ENCODE data around the gene RPS28.
"Not testable (repeated sequence)": the region's sequence is repeated elsewhere in the genome, so short reads cannot be mapped to it uniquely, and the experiment has no call there.

Gene RPS28

DNA sequence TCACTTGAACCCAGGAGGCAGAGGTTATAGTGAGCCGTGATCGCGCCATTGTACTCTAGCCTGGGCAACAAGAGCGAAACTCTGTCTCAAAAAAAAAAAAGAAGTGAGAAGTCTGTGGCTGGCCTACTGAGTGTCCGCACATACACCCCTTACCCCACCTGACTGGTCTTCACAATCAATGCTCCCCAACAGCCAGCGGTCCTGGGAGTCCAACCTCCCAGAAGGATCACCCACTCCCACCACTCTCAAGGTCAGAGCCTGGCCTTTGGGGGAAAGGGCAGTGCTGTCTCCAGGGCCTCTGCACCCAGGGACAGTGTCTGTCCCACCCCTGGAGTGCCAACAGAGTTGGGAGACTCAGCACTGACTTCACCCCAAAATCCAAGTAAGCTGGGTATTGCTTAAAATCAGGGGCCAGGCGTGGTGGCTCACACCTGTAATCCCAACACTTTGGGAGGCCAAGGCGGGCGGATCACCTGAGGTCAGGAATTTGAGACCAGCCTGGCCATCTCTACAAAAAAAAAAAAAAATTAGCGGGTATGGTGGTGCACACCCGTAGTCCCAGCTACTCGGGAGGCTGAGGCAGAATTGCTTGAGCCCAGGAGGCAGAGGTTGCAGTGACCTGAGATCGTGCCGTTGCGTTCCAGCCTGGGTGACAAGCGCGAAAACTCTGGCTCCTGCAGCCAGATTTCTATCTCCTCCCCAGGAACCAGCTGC lies 10.8 kb upstream of the RPS28 start:
- no peak overlapping the region for H3K4me3 ChIP-seq
- TF ChIP-seq, protein P1, sequence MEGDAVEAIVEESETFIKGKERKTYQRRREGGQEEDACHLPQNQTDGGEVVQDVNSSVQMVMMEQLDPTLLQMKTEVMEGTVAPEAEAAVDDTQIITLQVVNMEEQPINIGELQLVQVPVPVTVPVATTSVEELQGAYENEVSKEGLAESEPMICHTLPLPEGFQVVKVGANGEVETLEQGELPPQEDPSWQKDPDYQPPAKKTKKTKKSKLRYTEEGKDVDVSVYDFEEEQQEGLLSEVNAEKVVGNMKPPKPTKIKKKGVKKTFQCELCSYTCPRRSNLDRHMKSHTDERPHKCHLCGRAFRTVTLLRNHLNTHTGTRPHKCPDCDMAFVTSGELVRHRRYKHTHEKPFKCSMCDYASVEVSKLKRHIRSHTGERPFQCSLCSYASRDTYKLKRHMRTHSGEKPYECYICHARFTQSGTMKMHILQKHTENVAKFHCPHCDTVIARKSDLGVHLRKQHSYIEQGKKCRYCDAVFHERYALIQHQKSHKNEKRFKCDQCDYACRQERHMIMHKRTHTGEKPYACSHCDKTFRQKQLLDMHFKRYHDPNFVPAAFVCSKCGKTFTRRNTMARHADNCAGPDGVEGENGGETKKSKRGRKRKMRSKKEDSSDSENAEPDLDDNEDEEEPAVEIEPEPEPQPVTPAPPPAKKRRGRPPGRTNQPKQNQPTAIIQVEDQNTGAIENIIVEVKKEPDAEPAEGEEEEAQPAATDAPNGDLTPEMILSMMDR (IDR thresholded peaks at IDR 0.05): no peak
- no peaks in the 10 kb centered on the region for H3K27me3 ChIP-seq
- DNase-seq: peak in 1 of 2 donors; percentile 37
- H3K9me3 ChIP-seq: no peaks in the 10 kb centered on the region
- no peak overlapping the region for H3K27ac ChIP-seq
- H3K36me3 ChIP-seq: peaks cover 35 to 63% (median 60%) of the 10 kb centered on the region in 3 donors
- intact Hi-C loops (cut with DNase I; ENCODE audit: low total_unique reads): no loop called here
- H3K4me1 ChIP-seq: peaks cover 0 to 25% (median 18%) of the 10 kb centered on the region in 4 donors

DNA sequence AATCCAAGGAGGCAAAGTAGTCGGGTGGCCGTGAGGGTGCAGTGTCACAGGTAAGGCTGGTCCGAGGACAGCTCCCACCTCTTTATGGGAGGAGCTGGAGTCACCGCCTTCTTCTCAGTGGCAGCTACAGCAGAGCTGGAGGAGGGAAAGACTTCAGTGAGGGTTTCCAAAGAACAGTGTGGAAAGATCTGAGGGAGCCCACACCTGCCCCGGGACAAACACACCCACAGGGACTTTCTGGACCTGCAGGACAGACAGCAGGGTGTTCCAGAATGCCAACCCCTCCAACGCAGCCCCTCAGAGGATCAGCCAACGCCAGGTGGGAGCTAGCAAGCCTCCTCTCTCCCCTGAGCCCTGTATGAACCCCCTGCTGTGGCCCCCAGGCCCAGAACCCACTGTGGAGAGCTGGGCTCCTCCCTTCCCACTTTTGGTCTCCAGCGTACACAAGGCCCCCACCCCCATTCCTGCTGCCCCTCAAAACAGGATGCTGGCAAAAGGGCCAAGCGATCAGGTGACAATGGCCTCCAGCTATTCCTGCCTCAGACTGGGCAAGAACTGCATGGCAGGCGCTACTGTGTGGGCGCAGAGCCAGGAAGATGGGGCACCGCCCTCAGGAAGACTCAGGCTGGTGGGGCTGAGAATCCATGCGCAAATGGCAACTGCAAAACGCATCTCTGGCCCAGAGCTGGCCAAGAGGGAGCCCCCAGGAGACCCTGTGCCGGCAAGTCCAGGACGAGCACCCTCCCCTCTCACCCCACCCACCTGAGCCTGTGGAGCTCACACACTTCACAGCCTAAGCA lies 9.6 kb upstream of the RPS28 start:
- peaks cover 0 to 25% (median 18%) of the 10 kb centered on the region in 4 donors for H3K4me1 ChIP-seq
- peak in 1 of 2 donors; percentile 68 for DNase-seq
- no peak overlapping the region for H3K4me3 ChIP-seq
- no peaks in the 10 kb centered on the region for H3K27me3 ChIP-seq
- H3K36me3 ChIP-seq: peaks cover 39 to 75% (median 67%) of the 10 kb centered on the region in 3 donors
- no peaks in the 10 kb centered on the region for H3K9me3 ChIP-seq
- TF ChIP-seq, protein P1 (IDR thresholded peaks at IDR 0.05): no peak
- intact Hi-C loops (cut with DNase I; ENCODE audit: low total_unique reads): no loop called here
- no peak overlapping the region for H3K27ac ChIP-seq

DNA sequence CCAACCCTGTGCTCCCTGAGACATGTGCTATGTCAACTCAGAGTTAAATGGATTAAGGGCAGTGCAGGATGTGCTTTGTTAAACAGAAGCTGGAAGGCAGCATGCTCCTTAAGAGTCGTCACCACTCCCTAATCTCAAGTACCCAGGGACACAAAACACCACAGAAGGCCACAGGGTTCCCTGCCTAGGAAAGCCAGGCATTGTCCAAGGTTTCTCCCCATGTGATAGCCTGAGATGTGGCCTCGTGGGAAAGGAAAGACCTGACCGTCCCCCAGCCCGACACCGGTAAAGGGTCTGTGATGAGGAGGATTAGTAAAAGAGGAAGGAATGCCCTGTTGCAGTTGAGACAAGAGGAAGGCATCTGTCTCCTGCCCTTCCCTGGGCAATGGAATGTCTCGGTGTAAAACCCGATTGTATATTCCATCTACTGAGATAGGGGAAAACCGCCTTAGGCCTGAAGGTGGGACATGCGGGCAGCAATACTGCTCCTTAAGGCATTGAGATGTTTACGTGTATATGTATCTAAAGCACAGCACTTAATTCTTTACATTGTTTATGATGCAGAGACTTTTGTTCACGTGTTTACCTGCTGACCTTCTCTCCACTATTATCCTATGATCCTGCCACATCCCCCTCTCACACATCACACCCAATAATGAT lies 6.2 kb upstream of the RPS28 start:
- H3K27ac ChIP-seq; H3K4me3 ChIP-seq; H3K27me3 ChIP-seq; DNase-seq; H3K9me3 ChIP-seq; intact Hi-C loops (cut with DNase I; ENCODE audit: low total_unique reads); H3K4me1 ChIP-seq: not testable (repeated sequence)
- H3K36me3 ChIP-seq: peaks cover 35 to 74% (median 59%) of the 10 kb centered on the region in 3 donors

DNA sequence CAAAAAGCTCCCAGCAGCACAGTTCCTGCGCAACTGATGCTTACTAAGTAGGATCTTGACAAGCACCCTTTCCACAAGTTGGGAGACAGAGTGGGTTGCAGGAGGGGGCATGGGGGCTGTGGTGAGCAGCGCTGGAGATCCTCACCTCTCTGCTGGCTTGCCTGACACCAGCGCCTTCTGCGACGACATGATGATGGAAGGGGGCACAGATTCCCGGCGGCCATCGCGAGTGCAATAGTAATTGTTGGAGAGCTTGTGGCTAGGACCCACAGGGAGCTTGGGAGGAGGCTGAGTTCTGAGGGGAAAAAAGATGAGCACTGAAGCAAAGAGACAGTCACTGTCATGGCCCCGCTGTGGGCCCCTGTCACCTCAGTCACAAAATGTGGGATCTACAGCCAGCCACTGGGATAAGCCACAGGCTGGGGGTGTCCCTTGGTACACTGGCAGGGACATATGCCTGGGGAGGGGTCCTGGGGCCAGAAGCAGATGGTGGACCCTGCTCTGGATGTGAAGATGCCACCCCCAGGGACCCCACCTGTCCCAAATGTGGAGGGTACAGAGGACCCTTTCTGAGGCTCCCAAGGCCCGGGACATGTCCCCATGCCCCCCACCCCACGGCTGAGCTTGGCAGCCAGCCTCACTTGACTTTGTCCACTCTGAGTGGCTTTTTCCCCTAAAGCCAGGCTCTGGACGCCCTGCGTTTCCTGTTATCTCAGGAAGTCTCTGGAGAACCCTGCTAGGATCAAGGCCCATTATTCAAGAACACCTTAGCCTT lies 4.8 kb upstream of the RPS28 start:
- peaks cover 0 to 15% (median 11%) of the 10 kb centered on the region in 4 donors for H3K4me1 ChIP-seq
- H3K27ac ChIP-seq: no peak overlapping the region
- TF ChIP-seq, protein P1 (IDR thresholded peaks at IDR 0.05): no peak
- no peak overlapping the region for H3K4me3 ChIP-seq
- intact Hi-C loops (cut with DNase I; ENCODE audit: low total_unique reads): no loop called here
- DNase-seq: no peak
- no peaks in the 10 kb centered on the region for H3K9me3 ChIP-seq
- peaks cover 23 to 60% (median 45%) of the 10 kb centered on the region in 3 donors for H3K36me3 ChIP-seq
- H3K27me3 ChIP-seq: no peaks in the 10 kb centered on the region

DNA sequence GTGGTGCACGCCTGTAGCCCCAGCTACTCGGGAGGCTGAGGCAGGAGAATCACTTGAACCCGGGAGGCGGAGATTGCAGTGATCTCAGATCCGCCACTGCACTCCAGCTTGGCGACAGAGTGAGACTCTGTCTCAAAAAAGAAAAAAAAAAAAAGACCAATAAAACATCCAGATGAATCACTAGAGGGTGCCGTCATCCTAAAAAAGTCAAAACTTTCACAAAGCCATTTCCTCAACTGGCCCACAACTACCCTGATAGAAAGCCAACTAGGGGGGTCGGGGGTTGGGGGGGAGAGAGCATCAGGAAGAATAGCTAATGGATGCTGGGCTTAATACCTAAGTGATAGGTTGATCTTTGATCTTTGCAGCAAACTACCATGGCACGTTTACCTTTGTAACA lies 2.5 kb upstream of the RPS28 start:
- H3K4me3 ChIP-seq; DNase-seq; H3K9me3 ChIP-seq; H3K27ac ChIP-seq; intact Hi-C loops (cut with DNase I; ENCODE audit: low total_unique reads); H3K27me3 ChIP-seq: not testable (repeated sequence)
- Histone ChIP-seq H3K36me3 (peaks cover 19 to 48% (median 40%) of the 10 kb centered on the region in 3 donors), H3K4me1 (peaks cover 0 to 34% (median 26%) of the 10 kb centered on the region in 4 donors)

Measured in tibial artery (tissue), 4 donors.